GM10266 (cell line): ENCODE measurements around the gene FBXW8.

Source experiments
- DNase-seq: peaks from one replicate; pipeline ENCODE4 v3.0.0; 2012; ENCODE audit errors: extremely low spot score
- CTCF ChIP-seq: IDR thresholded peaks from 2 replicates; pipeline ENCODE4 v1.5.1; 2012; ENCODE audit warnings: mild to moderate bottlenecking, low read depth; ENCODE audit not compliant: control insufficient read depth, insufficient read depth; ENCODE audit errors: missing control alignments

FBXW8 gene

GRCh38 chr12:117018276-117018675 is 107.5 kb downstream of the FBXW8 start:
- no peak for DNase-seq
- TF ChIP-seq CTCF, result no peak

GRCh38 chr12:117018685-117019084 is 107.9 kb downstream of the FBXW8 start:
- no peak for DNase-seq

GRCh38 chr12:117019866-117020265 is 109.1 kb downstream of the FBXW8 start:
- no peak for TF ChIP-seq CTCF

More at GRCh38 chr12:117018685-117019084, 107.9 kb downstream of the FBXW8 start:
- no peak for TF ChIP-seq CTCF

GRCh38 chr12:117020536-117021220 is 109.9 kb downstream of the FBXW8 start:
- no peak for TF ChIP-seq CTCF
- no peak for DNase-seq

More at GRCh38 chr12:117019866-117020265, 109.1 kb downstream of the FBXW8 start:
- DNase-seq, result no peak

GRCh38 chr12:117022465-117022864 is 111.7 kb downstream of the FBXW8 start:
- no peak for DNase-seq
- no peak for TF ChIP-seq CTCF

- no peak for DNase-seq
- TF ChIP-seq CTCF, result no peak
These were observed 113.5 kb downstream of the FBXW8 start for GRCh38 chr12:117023998-117024960.
